TTC549 (cell line): Measurements from ENCODE around the gene AKAP12.
"Not testable (repeated sequence)": the region's sequence is repeated elsewhere in the genome, so short reads cannot be mapped to it uniquely, and the experiment has no call there.

Source experiments
- FAIRE-seq: peaks from 2 replicates; lab custom pipeline; 2012; peaks lifted over from hg19 to GRCh38; lab: Jason Lieb, UNC

The AKAP12 gene

DNA sequence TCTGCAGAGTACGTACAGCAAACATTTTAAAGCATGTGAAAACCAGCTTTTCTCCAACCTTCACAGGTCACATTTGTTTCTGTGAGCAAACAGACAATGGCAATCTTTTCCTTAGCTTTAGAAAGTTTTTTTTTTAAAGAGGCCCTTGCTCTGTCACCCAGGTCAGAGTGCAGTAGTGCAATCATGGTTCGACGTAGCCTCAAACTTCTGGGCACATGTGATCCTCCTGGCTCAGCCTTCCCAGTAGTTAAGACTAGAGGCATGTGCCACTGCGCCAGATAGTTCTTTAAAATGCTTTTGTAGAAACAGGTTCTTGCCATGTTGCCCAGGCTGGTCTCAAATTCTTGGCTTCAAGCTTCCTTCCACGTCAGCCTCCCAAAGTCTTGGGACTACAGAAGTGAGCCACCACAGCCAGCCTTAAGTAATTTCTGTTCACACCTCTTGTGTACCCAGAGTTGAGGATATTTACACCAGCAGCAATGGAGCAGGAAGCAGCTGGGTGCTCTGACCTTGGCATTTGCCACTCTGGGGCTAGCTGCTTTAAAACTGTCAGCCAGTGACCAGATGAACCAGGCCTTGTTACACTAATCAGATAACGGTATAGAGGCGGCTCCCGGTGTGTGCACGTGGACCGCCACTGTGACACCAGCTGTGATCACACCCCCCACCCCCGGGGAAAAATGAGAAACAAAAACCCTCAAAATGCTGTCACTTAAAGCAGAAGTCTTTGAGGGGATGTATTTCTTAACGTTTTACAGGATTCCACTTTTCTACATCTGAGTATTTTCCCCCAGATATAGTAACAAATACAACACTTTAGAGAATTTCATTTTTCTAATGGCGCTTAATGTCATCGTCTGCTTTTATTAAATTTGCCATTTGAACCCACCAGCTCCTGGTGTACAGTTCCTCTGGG lies 71.3 kb downstream of the AKAP12 start:
- FAIRE-seq: no peak

DNA sequence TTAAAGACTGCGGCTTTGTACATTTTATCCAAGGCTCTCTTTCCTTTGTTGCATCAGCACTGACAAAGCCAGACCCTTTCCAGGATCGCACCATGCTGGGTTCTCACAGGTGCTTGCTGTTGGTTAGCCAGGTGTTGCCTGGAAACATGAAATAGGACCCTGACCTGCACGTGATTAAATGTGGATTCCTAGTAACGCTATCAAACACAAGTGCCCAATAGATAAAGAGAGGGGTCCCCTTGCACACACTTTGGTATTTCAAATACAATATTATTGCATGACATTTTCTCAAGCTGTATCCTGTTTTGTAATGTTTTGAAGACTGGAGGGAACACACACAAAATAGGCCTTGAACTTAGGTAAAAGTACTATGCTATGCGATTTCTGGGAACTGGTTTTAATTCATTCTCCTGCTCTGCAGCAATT lies 73.3 kb downstream of the AKAP12 start:
- FAIRE-seq: no peak

DNA sequence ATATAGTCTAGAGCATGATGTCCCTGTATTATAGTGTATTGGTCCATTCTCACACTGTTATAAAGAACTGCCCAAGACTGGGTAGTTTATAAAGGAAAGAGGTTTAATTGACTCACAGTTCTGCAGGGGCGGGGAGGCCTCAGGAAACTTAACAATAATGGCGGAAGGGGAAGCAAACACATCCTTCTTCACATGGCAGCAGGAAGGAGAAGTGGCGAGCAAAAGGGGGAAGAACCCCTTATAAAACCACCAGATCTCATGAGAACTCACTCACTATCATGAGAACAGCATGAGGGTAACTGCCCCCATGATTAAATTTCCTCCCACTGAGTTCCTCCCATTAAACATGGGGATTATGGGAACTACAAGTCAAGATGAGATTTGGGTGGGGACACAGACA lies 75.9 kb downstream of the AKAP12 start:
- FAIRE-seq: not testable (repeated sequence)

DNA sequence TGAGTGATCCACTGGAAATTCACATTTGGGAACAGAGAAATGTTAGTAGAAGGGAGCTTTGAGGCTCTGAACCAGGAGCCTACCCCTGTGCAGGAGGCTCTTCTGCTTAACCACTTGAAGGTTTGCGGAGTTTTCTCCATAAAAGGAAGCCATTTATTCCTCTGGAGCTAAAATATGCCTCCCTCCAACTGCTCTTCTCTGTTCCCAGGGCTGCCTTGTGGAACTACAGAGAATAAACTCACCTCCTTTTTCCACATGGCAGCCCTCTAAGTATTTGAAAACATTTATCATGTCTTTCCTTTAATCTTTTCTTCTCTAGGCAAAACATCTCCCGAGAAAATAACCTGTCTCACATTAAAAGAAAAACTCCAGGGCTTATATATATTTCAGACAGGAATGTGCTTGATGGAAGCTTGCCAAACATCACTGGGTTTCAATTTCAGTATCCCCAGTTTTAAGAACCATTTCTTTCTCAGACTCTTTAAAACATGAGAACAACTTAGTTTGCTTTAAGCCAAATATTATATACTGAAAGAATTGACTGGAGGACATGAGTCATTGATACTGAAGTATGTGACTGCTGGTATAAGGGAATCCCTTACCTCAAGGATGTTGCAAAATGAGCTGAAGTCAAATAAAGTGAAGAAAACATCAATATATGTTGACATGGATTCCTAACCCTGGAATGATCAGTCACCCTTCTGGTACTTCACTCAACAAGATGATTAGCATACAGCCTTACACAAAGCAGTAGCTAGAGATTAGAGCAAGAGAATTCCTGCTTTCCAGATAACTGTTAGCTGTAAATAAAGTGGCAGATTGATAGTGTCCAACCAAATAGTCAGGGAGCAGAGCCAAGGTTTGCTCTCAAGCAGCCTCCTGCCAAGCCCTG lies 77.6 kb downstream of the AKAP12 start:
- FAIRE-seq: no peak

DNA sequence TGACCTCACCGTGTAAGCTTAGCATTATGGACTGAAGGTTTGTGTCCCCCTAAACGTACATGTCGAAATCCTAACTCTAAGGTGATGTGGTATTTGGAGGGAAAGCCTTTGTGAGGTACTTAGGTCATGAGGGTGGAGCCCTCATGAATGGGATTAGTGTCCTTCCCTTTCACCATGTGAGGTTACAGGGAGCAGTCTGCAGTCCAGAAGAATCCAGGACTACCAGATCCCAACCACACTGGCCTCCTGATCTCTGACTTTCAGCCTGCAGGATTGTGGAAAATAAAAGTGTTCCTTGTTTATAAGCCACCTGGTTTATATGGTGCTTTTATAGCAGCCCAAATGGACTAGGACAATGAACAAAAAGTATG lies 78.2 kb downstream of the AKAP12 start:
- no peak for FAIRE-seq

DNA sequence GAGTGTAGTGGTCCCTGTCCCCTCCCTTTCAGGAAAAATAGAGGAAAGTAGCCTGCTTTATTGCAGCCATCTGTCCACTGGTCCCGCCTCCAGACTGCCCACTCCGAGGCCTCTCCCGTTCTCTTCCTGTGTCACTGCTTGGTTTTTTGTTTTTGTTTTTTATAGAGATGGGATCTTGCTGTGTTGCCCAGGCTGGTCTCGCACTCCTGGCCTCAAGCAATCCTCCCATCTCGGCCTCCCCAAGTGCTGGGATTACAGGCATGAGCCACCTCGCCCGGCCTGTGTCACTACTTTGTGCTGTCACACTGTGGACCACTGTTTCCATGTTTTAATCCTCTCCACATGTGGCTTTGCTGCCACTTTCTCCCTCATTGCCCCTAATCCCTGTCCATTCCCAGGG lies 80.4 kb downstream of the AKAP12 start:
- no peak for FAIRE-seq

DNA sequence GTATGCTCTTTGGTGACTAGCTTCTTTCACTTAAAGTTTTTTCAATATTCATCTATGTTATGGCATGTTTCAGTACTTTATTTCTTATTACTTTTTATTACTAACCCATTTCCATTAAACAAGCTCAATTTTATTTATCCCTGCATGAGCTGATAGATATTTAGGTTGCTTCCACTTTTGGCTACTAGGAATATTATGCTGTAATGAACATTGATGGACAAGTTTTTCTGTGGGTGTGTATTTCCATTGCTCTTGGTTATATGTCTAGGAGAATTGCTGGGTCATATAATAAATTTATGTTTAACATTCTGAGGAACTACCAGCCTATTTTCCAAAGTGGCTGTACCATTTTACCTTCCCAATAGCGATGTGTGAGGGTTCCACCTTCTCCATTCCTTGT lies 81.7 kb downstream of the AKAP12 start:
- FAIRE-seq: no peak

DNA sequence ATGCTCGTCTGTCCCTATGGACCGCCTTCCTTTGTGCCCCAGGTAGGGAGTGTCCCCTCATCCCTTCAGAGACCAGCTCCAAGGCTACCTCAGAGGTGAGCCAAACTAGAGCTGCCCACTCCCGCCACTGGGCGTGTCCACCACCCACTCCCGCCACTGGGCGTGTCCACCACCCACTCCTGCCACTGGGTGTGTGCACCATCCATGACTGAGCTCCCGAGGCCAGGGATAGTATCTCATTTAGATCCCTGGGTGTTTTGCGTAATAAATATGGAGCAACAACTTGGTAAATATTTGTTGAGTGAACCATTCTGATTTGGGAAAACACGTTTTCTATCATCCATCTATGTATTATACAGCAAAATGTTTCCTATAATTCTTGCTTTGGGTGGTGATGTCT lies 82.8 kb downstream of the AKAP12 start:
- no peak for FAIRE-seq

DNA sequence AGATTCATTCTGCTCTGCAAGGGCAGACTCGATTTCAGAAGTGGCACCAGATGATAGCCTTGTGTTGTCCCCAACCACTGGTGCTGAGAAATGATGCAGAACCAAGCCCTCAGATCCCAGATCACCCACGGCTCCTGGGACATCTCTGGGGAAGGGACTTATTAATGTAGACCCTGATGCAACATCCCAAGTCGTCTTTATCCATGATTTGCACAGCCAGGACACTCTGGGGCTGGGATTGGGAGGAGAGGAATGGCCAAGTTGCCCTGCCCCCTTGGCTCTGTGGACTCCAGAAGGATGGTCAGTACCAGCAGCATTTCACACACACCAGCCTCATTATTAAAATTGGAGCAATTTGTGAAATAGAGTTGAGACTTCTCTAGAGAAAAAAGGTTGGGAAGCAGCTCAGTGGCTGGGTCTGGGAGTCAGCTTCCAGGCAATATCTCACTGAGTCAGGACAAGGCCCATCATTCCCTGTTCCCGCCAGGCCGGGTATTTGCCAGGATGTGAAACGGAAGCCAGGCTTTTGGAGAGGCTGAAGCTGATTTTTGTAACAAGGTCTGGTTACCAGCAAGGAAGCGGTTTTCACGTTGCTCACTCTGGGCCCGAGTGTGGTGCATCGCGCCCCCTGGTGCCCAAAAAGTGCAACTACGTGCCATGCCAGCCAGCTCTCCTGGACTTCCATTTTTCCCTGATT lies 84.2 kb downstream of the AKAP12 start:
- FAIRE-seq: no peak

DNA sequence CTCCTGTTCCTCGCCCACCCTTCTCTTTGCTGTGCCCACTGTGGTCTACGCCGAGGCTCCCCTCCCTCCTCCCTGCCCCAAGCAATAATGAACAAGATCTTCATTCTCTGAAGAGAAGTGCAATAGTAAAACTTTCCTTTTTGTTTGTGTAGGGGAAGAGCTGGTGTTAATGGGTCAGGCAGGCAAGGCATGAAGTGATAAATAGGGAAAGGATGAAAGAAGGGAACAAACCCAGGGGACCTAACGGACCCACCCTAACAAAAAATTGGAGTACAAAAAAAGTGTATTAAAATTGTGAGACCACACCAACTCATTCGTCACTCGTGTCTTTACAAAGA lies 84.7 kb downstream of the AKAP12 start:
- FAIRE-seq: no peak

DNA sequence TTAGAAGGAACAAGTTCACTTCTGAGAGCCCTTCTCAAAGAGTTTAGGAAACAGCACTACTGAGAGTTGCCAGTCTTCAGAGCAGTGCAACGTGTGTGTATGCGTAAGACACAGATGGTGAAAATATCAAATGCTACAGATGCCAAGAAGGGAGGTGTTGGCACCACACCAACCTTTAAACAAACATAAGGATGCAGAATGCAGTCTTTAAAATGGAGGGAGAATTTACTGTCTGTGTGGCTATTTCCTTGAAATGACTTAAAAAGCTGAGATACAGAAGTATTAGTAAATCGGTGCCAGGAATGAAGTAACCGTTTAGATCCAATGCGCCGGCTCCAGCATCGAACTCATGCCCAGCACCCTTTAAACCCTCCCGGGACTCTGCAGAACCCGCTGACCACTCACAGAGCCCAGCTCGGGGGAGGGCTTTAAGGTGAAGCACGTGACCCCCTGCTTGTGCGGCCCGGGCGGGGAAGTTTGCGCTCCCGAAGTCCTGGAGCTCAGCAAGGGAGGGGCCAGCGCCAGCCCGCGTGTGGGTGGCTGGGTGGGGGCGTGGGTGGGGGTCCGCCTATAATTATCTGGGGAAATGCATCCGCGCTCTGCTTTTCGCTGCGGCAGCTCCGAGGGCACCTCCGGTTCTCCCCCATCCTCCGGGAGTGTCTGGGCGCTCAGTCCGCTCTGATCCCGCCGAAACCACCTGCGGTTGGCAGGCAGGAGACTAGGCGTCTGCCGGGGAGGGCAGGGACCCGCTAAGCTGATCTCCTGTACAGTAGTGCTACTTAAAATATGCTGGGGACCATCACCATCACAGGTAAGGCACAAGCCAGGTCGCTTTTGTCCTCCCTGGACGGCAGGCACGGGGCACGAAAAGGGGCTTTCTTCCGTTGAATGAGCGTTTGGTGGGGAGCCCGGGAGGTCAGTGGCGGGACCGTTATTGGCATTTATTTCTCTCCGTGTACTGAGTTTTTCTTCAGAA lies 85.6 kb downstream of the AKAP12 start:
- FAIRE-seq: no peak

DNA sequence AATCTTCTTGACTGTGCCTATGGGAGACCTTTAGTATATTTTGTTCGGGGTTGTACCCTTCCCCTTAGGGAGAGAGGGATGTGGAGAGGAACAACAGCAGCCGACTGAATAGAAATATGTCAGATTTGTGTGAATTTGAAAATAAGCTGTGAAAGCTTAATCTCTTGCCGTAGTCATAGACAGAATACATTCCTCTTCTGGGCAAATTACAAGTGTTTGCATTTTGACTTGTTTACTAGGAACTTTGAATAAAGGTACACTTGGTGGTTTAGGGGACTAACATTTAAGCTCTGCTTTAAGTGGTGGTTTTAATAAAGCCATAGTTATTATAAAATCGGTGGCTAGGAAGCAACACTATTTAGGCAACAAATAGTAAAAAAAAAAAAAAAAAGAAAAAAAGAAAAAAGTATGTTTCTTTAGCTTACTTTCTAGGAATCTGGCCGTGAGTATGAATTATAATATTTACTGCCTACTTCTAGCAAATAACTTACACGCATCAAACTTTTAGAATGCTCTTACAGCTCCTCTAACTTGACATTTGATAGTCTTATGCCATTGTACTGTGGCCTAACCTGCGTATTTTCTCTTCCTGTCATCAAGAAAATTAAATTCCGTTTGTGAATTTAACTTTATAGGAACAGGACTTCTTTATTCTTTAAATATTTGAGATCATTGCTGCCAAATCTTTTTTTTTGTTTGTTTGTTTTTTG lies 86.5 kb downstream of the AKAP12 start:
- FAIRE-seq: no peak

DNA sequence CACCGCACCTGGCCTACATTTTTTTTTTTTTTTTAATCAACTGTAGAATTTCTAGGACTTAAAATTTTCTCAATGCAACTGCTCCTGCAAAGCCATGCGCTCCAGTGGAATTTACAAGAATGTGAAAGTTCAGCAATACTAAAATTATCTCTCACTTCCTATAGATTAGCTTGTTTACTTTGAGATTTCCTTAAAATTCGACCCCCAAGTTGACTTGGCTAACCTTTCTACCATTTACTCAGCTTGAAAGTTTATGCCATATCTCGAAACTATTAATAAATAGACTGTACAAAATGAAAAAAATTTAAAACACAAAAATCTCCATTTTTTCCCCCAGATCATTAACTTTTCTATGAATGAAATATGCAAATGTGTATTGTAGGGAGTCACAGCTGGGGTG lies 87.3 kb downstream of the AKAP12 start:
- FAIRE-seq: no peak

DNA sequence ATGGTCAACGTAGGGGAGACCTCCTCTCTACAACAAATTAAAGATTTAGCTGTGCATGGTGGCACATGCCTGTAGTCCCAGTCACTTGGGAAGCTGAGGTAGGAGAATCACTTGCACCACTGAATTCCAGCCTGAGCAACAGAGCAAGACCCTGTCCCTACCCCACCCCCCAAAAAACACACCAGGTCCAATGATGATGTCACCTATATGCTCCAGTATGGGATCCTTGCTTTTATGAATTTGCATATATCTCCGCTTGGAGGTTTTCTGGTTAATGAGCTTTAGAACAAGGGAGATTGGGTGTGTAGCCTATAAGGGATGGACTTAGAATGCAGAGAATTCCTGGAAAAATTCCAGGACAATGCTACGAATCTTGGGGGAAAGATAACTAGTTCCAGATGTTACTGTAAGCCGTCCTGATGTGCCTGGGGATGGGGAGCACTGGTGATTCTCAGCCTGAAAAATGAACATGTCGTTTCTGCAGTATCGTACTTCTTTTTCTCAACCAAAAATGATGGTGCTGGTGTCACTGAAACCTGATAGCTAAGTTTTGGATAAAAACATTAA lies 90.4 kb downstream of the AKAP12 start:
- no peak for FAIRE-seq

DNA sequence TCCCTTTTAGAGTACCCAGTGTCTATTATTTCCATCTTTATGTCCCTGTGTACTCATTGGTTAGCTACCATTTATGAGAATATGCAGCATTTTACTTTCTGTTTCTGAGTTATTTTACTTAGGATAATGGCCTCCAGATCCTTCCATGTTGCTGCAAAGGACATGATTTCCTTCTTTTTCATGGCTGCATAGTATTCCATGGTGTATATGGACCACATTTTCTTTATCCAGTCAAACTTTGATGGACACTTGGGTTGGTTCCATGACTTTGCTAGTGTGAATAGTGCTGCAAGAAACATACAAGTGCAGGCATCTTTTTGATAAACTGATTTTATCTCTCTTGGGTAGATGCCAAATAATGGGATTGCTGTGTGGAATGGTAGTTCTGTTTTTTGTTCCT lies 96.2 kb downstream of the AKAP12 start:
- FAIRE-seq: no peak

DNA sequence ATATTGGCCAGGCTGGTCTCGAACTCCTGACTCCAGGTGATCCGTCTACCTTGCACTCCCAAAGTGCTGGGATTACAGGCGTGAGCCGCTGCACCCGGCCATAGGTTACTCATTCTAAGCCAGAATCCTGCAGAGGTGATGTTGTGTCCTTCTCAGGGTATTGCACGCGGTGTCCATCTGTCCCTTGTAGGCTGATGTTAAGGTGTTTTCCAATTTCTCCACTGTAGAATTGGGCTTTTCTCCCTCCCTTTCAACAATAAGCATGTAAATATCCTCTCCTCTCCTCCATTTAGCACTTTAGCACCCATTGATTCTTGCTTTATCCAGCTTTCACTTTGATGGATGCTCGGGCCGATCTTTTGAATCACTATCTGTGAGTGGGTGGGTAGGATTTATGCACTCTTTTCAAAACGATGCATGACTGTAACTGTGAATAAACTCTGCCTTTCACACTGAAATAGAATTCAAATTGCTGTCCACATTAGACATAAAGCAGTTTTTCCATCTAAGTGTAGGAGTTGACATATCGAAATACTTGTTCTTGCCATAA lies 99.0 kb downstream of the AKAP12 start:
- FAIRE-seq: no peak

DNA sequence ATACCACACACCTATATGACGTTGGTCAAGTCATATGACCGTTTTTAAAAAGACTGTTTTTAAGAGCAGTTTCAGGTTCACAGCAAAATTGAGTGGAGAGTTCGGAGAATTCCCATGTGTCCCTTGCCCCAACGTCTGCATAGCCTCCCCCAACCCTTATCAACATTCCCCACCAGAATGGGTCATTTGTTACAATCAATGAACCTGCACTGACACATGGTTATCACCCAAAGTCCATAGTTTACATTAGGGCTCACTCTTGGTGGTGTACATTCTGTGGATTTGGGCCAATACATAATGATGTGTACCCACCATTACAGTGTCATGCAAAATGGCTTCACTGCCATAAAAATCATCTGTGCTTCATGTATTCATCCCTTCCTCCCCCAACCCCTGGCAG lies 99.6 kb downstream of the AKAP12 start:
- no peak for FAIRE-seq

DNA sequence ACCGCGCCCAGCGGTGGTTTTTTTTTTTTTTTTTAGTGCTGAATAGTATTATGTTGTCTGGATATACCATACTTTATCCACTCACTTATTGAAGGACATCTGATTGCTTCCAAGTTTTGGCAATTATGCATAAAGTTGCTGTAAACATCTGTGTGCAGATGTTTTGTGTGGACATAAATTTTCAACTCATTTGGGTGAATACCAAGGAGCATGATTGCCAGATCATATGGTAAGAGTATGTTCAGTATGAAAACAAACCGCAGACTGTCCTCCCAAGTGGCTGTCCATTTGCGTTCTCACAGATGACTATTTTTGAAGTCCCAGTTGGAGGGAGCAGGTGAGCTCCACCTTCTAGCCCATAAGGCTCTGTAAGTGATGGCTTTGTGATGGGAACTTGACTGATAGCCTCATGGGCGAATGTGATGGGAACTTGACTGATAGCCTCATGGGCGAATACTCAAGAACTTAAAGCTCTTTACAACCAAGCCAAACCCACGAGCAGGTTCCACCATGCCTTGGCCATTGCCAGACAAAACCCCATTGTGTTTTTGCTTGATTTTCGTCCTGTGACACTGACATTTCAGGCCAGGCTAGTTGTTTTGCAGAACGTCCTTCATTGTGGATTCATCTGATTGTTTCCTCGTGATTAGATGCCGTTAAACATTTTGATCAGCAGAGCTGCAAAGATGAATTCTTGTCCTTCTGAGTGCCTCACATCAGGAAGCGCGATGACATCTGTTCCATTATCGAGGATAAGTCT lies 100.6 kb downstream of the AKAP12 start:
- no peak for FAIRE-seq

DNA sequence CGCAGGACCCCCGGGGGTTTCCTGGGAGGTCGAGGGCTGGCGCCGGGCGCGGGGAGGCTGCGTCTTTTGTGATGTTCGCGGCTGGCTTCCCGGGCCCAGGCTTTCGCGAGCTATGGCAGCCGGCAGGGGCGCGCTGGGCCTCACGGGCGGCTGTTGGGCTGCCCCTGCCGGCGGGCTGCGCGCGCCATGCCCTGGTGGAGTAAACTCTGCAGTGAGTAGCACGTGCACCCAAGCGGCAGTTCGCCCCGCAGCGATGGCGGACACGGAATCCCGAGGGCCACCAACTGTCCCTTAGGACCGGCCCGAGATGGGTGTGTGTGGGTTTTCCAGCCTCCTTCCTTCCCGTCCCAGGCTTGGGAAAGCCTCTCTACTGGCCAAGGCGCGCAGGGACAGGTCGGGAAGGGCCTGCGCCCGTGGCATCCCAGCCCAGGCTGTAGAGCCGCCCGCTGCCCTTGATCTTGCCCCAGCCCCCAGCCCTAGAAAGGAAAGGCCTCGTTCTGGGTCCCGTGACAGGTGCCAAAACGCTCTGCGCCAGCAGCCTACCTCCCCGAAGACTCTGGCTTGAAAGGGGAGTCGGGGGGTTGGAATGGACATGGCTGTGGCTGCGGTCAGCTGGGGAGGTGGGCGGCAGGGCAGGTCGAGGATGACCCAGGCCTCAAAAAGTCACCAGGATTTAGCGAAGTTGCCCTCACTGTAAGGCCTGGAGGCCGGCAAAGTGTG lies 101.9 kb downstream of the AKAP12 start:
- FAIRE-seq: no peak
